HCT116 (cell line): Measurements from ENCODE around the gene MOV10L1. TPM values are rescaled to one million over a fixed set of nuclear protein-coding genes. Genes with fewer than 3 reads are reported as not detected.

Experiments used
- ATAC-seq: fragments of 200-7000 bp; cut with Tn5 transposase; 2 replicates; pipeline ENCODE4 v1.9.1; 2020; ENCODE audit warnings: mild to moderate bottlenecking, moderate library complexity
- BruUV-seq: library from RNA; stranded (reverse); fragments of 400-500 nt; replicated peaks from 2 replicates; lab custom pipeline; 2021; lab: Mats Ljungman, UMichigan
- CTCF ChIA-PET: fragments of 300-600 bp; sonication (Branson Sonifier 250); formaldehyde crosslinking; loops from one replicate; lab custom pipeline; 2021; ENCODE audit warnings: antibody characterized with exemption; lab: Charles Lee
- POLR2A ChIA-PET: fragments of 300-600, 350-600 bp; sonication (Branson Sonifier 250); formaldehyde crosslinking; loops from one replicate; lab custom pipeline; 2021; ENCODE audit warnings: antibody characterized with exemption; lab: Charles Lee
- RAD21 ChIA-PET, 2 experiments: fragments of 300-600 bp; sonication (Branson Sonifier 250); formaldehyde crosslinking; loops; one replicate each; lab custom pipeline; 2023; ENCODE audit warnings: low total read pairs in 2 of 2; ENCODE audit not compliant: uncharacterized antibody in 2 of 2, unreplicated experiment in 2 of 2, low non-redundant PET in 1 of 2; lab: Charles Lee
- DNase-seq: peaks from one replicate; pipeline ENCODE4 v3.0.0-alpha.2; 2010; ENCODE audit warnings: low read depth, low spot score
- H2AFZ ChIP-seq: fragments of 200-600 bp; shearing (Covaris generic), sonication (generic); 2 replicates; pipeline ENCODE4 v1.6.1; 2017; ENCODE audit warnings: low read depth, mixed run types, mixed read lengths, antibody characterized with exemption, low read length; ENCODE audit not compliant: poor library complexity, severe bottlenecking
- H3K27ac ChIP-seq: 2 replicates; pipeline ENCODE4 v1.5.1; 2012; ENCODE audit warnings: low read depth, low read length
- H3K27me3 ChIP-seq: fragments of 200-600 bp; sonication (generic); 2 replicates; pipeline ENCODE4 v1.6.1; 2016; ENCODE audit warnings: mixed run types, low read length, mixed read lengths; ENCODE audit not compliant: insufficient read depth
- H3K36me3 ChIP-seq, 2 experiments: fragments of 200-500 bp in 1 of 2; fragments of 200-600 bp in 1 of 2; sonication (Bioruptor generic) in 1 of 2; sonication (generic) in 1 of 2; 2 replicates each; pipeline versions ENCODE4 v1.5.1 to v1.6.1; 2014 to 2016; ENCODE audit warnings: low read length in 2 of 2, inconsistent platforms in 1 of 2, mixed read lengths in 1 of 2, mixed run types in 1 of 2; ENCODE audit not compliant: insufficient read depth in 2 of 2, control insufficient read depth in 1 of 2
- H3K4me1 ChIP-seq, 2 experiments: fragments of 200-600 bp in 1 of 2; sonication (generic) in 1 of 2; 2 replicates each; pipeline versions ENCODE4 v1.5.1 to v1.6.1; 2012 to 2017; ENCODE audit warnings: low read length in 2 of 2, inconsistent platforms in 1 of 2, mild to moderate bottlenecking in 1 of 2, mixed read lengths in 1 of 2, mixed run types in 1 of 2, moderate library complexity in 1 of 2; ENCODE audit not compliant: insufficient read depth in 2 of 2, control insufficient read depth in 1 of 2
- H3K4me2 ChIP-seq: fragments of 200-600 bp; sonication (generic); 2 replicates; pipeline ENCODE4 v1.6.1; 2017; ENCODE audit warnings: mixed run types, low read length, mixed read lengths
- H3K4me3 ChIP-seq, 2 experiments: fragments of 200-600 bp in 1 of 2; sonication (generic) in 1 of 2; replicated peaks in 1 of 2; 2 replicates each; pipeline ENCODE4 v1.5.1; 2011 to 2016; ENCODE audit warnings: low read length in 2 of 2, control low read depth in 1 of 2, low read depth in 1 of 2, mild to moderate bottlenecking in 1 of 2, mixed read lengths in 1 of 2, mixed run types in 1 of 2
- H3K79me2 ChIP-seq: fragments of 200-600 bp; sonication (generic); 2 replicates; pipeline ENCODE4 v1.6.1; 2017; ENCODE audit warnings: mild to moderate bottlenecking, mixed run types, low read length, moderate library complexity, mixed read lengths; ENCODE audit not compliant: insufficient read depth
- H3K9ac ChIP-seq: fragments of 200-600 bp; sonication (generic); 2 replicates; pipeline ENCODE4 v1.6.1; 2016; ENCODE audit warnings: low read length, mixed read lengths
- H3K9me2 ChIP-seq: fragments of 200-600 bp; sonication (generic), shearing (Covaris generic); 2 replicates; pipeline ENCODE4 v1.6.1; 2017; ENCODE audit warnings: mixed run types, mild to moderate bottlenecking, moderate library complexity; ENCODE audit not compliant: insufficient read depth
- H3K9me3 ChIP-seq, 2 experiments: fragments of 200-500 bp in 1 of 2; fragments of 200-600 bp in 1 of 2; sonication (Bioruptor generic) in 1 of 2; sonication (generic) in 1 of 2; 2 replicates each; pipeline ENCODE4 v1.6.1; 2014 to 2017; ENCODE audit warnings: low read length in 2 of 2, mixed read lengths in 2 of 2, inconsistent platforms in 1 of 2, low read depth in 1 of 2, mild to moderate bottlenecking in 1 of 2, mixed run types in 1 of 2, moderate library complexity in 1 of 2; ENCODE audit not compliant: control insufficient read depth in 1 of 2, insufficient read depth in 1 of 2
- H4K20me1 ChIP-seq: fragments of 200-600 bp; sonication (generic), shearing (Covaris generic); 2 replicates; pipeline ENCODE4 v1.6.1; 2017; ENCODE audit warnings: mixed run types, mild to moderate bottlenecking, moderate library complexity; ENCODE audit not compliant: insufficient read depth
- FOSL1 ChIP-seq: IDR thresholded peaks from 2 replicates; pipeline ENCODE4 v1.6.1; 2012; ENCODE audit warnings: low read depth
- POLR2AphosphoS5 ChIP-seq: IDR thresholded peaks from 2 replicates; pipeline ENCODE4 v1.6.1; 2011; ENCODE audit warnings: mild to moderate bottlenecking, low read depth, low read length, moderate library complexity
- TCF7L2 ChIP-seq: IDR thresholded peaks from 2 replicates; pipeline ENCODE4 v1.7.0; 2011; ENCODE audit warnings: borderline replicate concordance, inconsistent platforms; ENCODE audit not compliant: insufficient read depth, insufficient read length; ENCODE audit errors: extremely low read depth
- YY1 ChIP-seq: IDR thresholded peaks from 2 replicates; pipeline ENCODE4 v1.6.1; 2011; ENCODE audit warnings: low read length, low read depth, moderate library complexity, mild to moderate bottlenecking; ENCODE audit not compliant: insufficient replicate concordance; ENCODE audit errors: extremely low read depth
- intact Hi-C: fragments of 100-400 bp; cut with micrococcal nuclease; formaldehyde crosslinking; loops from 2 replicates; pipeline ENCODE4 v1.10.0; 2022
- total RNA-seq: library from RNA; stranded (reverse); gene quantifications from one replicate; pipeline ENCODE4 v1.2.1, GENCODE V29; 2021; ENCODE audit not compliant: unreplicated experiment
- TF ChIP-seq, protein P1 (sequence below): IDR thresholded peaks from 2 replicates; pipeline ENCODE4 v1.6.1; 2012
- TF ChIP-seq, protein P2 (sequence below): IDR thresholded peaks from 2 replicates; pipeline ENCODE4 v1.6.1; 2011; ENCODE audit warnings: mild to moderate bottlenecking, low read length, moderate library complexity; ENCODE audit not compliant: insufficient replicate concordance; ENCODE audit errors: extremely low read depth

MOV10L1 gene
- total RNA-seq, 1 experiment from 2014 or later = not detected

DNA sequence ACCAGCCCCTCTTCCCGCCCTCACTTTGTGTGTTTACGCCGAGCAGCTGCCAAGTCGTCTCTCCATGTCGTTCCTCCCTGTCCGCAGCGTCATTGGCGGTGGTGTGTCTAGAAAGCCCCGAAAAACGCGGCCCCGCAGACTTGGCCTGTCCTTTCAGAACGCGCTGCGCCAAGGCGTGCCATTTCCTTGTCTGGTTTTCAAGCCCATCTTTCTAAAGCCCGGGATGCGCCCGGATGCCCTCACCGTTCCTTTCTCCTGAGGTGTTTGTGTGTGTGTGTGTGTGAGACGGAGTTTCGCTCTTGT, 557 bp downstream of the MOV10L1 start:
- Histone ChIP-seq H3K79me2 (no peaks in the 10 kb centered on the region), H3K36me3 (no peaks in the 10 kb centered on the region), H4K20me1 (no peaks in the 10 kb centered on the region)
- no peak for ATAC-seq
- ChIA-PET RAD21 (no interaction called here), POLR2A (no interaction called here), CTCF (no interaction called here)
- no TSS peak for BruUV-seq
- TF ChIP-seq, protein P1, sequence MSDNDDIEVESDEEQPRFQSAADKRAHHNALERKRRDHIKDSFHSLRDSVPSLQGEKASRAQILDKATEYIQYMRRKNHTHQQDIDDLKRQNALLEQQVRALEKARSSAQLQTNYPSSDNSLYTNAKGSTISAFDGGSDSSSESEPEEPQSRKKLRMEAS = no peak
- no peak for TF ChIP-seq FOSL1
- TF ChIP-seq YY1 = no peak
- TF ChIP-seq TCF7L2 = no peak
- TF ChIP-seq POLR2AphosphoS5 = no peak
- TF ChIP-seq, protein P2, sequence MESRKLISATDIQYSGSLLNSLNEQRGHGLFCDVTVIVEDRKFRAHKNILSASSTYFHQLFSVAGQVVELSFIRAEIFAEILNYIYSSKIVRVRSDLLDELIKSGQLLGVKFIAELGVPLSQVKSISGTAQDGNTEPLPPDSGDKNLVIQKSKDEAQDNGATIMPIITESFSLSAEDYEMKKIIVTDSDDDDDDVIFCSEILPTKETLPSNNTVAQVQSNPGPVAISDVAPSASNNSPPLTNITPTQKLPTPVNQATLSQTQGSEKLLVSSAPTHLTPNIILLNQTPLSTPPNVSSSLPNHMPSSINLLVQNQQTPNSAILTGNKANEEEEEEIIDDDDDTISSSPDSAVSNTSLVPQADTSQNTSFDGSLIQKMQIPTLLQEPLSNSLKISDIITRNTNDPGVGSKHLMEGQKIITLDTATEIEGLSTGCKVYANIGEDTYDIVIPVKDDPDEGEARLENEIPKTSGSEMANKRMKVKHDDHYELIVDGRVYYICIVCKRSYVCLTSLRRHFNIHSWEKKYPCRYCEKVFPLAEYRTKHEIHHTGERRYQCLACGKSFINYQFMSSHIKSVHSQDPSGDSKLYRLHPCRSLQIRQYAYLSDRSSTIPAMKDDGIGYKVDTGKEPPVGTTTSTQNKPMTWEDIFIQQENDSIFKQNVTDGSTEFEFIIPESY = no peak
- TF ChIP-seq, all 23 proteins: peak for 0
- no peak for DNase-seq
- Histone ChIP-seq H3K27me3 (no peaks in the 10 kb centered on the region), H3K27ac (no peak overlapping the region), H3K9me2 (no peaks in the 10 kb centered on the region), H3K9ac (no peak overlapping the region), H3K4me2 (no peak overlapping the region), H3K4me1 (no peaks in the 10 kb centered on the region), H3K4me3 (no peak overlapping the region), H2AFZ (no peak overlapping the region), H3K9me3 (peaks cover 0 to 3% of the 10 kb centered on the region in 2 experiments; a peak in 1 of 4 replicates)
- intact Hi-C loops = no loop called here
